Uterus (tissue), 2 donors: ENCODE data around the gene OR4E1.

ENCODE experiments used
- POLR2A ChIP-seq, 2 donors: fragments of 450-650 bp; IDR thresholded peaks; one replicate each; pipeline ENCODE4 v1.6.1; 2016; ENCODE audit warnings: antibody characterized with exemption in 2 of 2, mild to moderate bottlenecking in 1 of 2, moderate library complexity in 1 of 2
- TF ChIP-seq, protein P1 (sequence below), 4 experiments: fragments of 200-600 bp in 2 of 4; fragments of 450-650 bp in 2 of 4; sonication (generic) in 2 of 4; IDR thresholded peaks; one replicate each; pipeline ENCODE4 v1.5.1; 2016 to 2019; ENCODE audit warnings: antibody characterized with exemption in 4 of 4, mild to moderate bottlenecking in 2 of 4, moderate library complexity in 1 of 4

GRCh38 chr14:21672116-21672515, 1.5 kb downstream of the OR4E1 start:
- TF ChIP-seq POLR2A (IDR thresholded peaks at IDR 0.05): no peak
- TF ChIP-seq, protein P1, sequence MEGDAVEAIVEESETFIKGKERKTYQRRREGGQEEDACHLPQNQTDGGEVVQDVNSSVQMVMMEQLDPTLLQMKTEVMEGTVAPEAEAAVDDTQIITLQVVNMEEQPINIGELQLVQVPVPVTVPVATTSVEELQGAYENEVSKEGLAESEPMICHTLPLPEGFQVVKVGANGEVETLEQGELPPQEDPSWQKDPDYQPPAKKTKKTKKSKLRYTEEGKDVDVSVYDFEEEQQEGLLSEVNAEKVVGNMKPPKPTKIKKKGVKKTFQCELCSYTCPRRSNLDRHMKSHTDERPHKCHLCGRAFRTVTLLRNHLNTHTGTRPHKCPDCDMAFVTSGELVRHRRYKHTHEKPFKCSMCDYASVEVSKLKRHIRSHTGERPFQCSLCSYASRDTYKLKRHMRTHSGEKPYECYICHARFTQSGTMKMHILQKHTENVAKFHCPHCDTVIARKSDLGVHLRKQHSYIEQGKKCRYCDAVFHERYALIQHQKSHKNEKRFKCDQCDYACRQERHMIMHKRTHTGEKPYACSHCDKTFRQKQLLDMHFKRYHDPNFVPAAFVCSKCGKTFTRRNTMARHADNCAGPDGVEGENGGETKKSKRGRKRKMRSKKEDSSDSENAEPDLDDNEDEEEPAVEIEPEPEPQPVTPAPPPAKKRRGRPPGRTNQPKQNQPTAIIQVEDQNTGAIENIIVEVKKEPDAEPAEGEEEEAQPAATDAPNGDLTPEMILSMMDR (IDR thresholded peaks at IDR 0.05): no peak
